ENCODE data around the gene HLA-A.

Gene HLA-A

DNA sequence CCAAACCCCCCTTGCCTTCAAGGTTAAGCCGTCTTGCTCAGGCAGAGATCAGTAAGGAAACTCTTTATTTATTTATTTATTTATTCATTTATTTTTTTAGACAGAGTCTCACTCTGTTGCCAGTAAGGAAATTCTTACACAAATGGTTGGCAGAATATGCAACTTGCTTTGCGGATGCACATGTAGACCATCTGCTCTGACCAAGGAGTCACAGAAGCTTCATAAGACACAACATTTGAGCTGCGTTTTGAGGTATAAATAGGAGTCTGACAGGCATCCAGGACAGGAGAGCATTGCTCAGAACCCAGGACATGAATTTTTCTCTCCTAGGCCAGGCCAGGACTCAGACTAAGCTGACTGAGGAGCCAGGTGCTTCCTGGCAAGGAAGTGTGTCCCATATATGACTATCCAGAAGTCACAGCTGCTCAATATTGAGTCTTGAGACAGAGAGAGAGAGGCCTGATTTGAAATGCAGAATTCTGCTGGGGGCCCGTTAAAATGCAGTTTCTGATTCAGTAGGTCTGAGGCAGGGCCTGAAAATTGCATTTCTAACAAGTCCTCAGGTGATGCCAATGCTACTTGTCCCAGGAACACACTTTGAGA lies 43.9 kb downstream of the HLA-A start:
- Mint-ChIP-seq H3K4me3 (no peak overlapping the region), H3K9me3 (no peaks in the 10 kb centered on the region), H3K27me3 (peaks cover 25% of the 10 kb centered on the region), H3K27ac (ENCODE audit: low read depth) (no peak overlapping the region), H3K36me3 (ENCODE audit: insufficient read depth) (no peaks in the 10 kb centered on the region), H3K4me1 (no peaks in the 10 kb centered on the region)
- DNase-seq (ENCODE audit: low spot score in 2 of 2): no peak
- no peak for ATAC-seq (replicated peaks; ENCODE audit: extremely low read depth, poor library complexity, severe bottlenecking)

GRCh38 chr6:29989211-29989610 lies 46.9 kb downstream of the HLA-A start:
- Mint-ChIP-seq H3K27me3 (peaks cover 16% of the 10 kb centered on the region), H3K9me3 (no peaks in the 10 kb centered on the region), H3K4me3 (no peak overlapping the region), H3K36me3 (ENCODE audit: insufficient read depth) (no peaks in the 10 kb centered on the region), H3K4me1 (no peaks in the 10 kb centered on the region), H3K27ac (ENCODE audit: low read depth) (no peak overlapping the region)
- DNase-seq (ENCODE audit: low spot score in 2 of 2) (no peak), ATAC-seq (replicated peaks; ENCODE audit: extremely low read depth, poor library complexity, severe bottlenecking) (no peak)

GRCh38 chr6:29990931-29991330 lies 48.6 kb downstream of the HLA-A start:
- no peak overlapping the region for H3K4me3 Mint-ChIP-seq
- H3K27me3 Mint-ChIP-seq: peaks cover 16% of the 10 kb centered on the region
- no peaks in the 10 kb centered on the region for H3K9me3 Mint-ChIP-seq

GRCh38 chr6:29992807-29993206 lies 50.5 kb downstream of the HLA-A start:
- no peak overlapping the region for H3K27ac Mint-ChIP-seq (ENCODE audit: low read depth)
- H3K4me3 Mint-ChIP-seq: no peak overlapping the region
- H3K27me3 Mint-ChIP-seq: peaks cover 24% of the 10 kb centered on the region
- no peaks in the 10 kb centered on the region for H3K4me1 Mint-ChIP-seq
- DNase-seq (ENCODE audit: low spot score in 2 of 2) (no peak), ATAC-seq (replicated peaks; ENCODE audit: extremely low read depth, poor library complexity, severe bottlenecking) (no peak)
- no peaks in the 10 kb centered on the region for H3K9me3 Mint-ChIP-seq
- H3K36me3 Mint-ChIP-seq (ENCODE audit: insufficient read depth): no peaks in the 10 kb centered on the region

More at GRCh38 chr6:29990931-29991330, 48.6 kb downstream of the HLA-A start:
- no peaks in the 10 kb centered on the region for H3K4me1 Mint-ChIP-seq
- ATAC-seq (replicated peaks; ENCODE audit: extremely low read depth, poor library complexity, severe bottlenecking) (no peak), DNase-seq (ENCODE audit: low spot score in 2 of 2) (no peak)
- H3K27ac Mint-ChIP-seq (ENCODE audit: low read depth): no peak overlapping the region
- no peaks in the 10 kb centered on the region for H3K36me3 Mint-ChIP-seq (ENCODE audit: insufficient read depth)

- H3K9me3 Mint-ChIP-seq: no peaks in the 10 kb centered on the region
- DNase-seq (ENCODE audit: low spot score in 2 of 2) (no peak), ATAC-seq (replicated peaks; ENCODE audit: extremely low read depth, poor library complexity, severe bottlenecking) (no peak)
- H3K36me3 Mint-ChIP-seq (ENCODE audit: insufficient read depth): no peaks in the 10 kb centered on the region
- H3K27me3 Mint-ChIP-seq: peaks cover 16% of the 10 kb centered on the region
- peaks cover 5% of the 10 kb centered on the region for H3K4me1 Mint-ChIP-seq
- H3K4me3 Mint-ChIP-seq: no peak overlapping the region
- H3K27ac Mint-ChIP-seq (ENCODE audit: low read depth): no peak overlapping the region
Measured at GRCh38 chr6:29994826-29995225, 52.5 kb downstream of the HLA-A start.

DNA sequence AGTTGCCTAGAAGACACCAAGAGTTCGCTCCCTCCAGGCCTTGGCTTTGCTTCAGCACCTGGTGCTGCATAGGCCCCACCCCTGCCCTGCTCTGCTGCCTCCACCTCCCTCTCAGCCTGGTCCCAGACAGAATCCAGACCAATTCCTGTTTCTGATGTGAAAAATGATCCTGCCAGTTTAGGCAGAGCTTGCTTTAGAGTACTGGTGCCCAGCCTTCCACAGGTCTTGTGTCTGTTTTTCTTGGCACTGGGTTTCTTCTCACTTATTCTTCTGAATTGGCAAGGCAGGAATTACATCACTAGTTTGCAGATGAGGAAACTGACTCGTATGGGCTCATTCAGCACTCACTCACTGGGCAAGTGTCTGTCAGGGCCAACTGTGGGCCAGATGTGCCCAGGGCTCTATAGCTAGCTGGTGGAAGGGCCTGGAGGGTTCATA lies 53.0 kb downstream of the HLA-A start:
- no peak for ATAC-seq (replicated peaks; ENCODE audit: extremely low read depth, poor library complexity, severe bottlenecking)
- Mint-ChIP-seq H3K9me3 (no peaks in the 10 kb centered on the region), H3K27ac (ENCODE audit: low read depth) (no peak overlapping the region), H3K4me1 (peaks cover 10% of the 10 kb centered on the region), H3K4me3 (no peak overlapping the region), H3K36me3 (ENCODE audit: insufficient read depth) (no peaks in the 10 kb centered on the region), H3K27me3 (peaks cover 14% of the 10 kb centered on the region)
- DNase-seq (ENCODE audit: low spot score in 2 of 2): no peak

All from central memory CD8-positive, alpha-beta T cell (primary cell).